NCI-H1417 treated with DMSO at 0.1 percent for 48 hours (cell line): ENCODE data around the gene GATAD1.
A peak's percentile ranks its signal among the peaks of the same experiment; 100 is the strongest.
"Not testable (repeated sequence)": the region's sequence is repeated elsewhere in the genome, so short reads cannot be mapped to it uniquely, and the experiment has no call there.

Experiments used
- DNase-seq: peaks from one replicate; lab custom pipeline; 2025; lab: John Stamatoyannopoulos, UW

Gene GATAD1

GRCh38 chr7:92447345-92448204 is at the start of gene GATAD1:
Gene GATAD1, plus strand, starts transcription at chr7:92447482. Its CDS starts 248 bp downstream, at chr7:92447730.
- DNase-seq = peak; percentile 66

- no peak for DNase-seq
Observed at GRCh38 chr7:92397542-92397941, 49.7 kb upstream of the GATAD1 start.

GRCh38 chr7:92400013-92400412 is 47.3 kb upstream of the GATAD1 start:
- no peak for DNase-seq

- DNase-seq = no peak
Observed at GRCh38 chr7:92402920-92403759, 44.1 kb upstream of the GATAD1 start.

- no peak for DNase-seq
Observed at GRCh38 chr7:92403760-92404074, 43.6 kb upstream of the GATAD1 start.

GRCh38 chr7:92404170-92404614 is 43.1 kb upstream of the GATAD1 start:
- no peak for DNase-seq

- no peak for DNase-seq
Observed at GRCh38 chr7:92409357-92409756, 37.9 kb upstream of the GATAD1 start.

- not testable (repeated sequence) for DNase-seq
Observed at GRCh38 chr7:92410162-92410561, 37.1 kb upstream of the GATAD1 start.

- DNase-seq = no peak
Observed at GRCh38 chr7:92412745-92413144, 34.5 kb upstream of the GATAD1 start.

GRCh38 chr7:92413550-92413949 is 33.7 kb upstream of the GATAD1 start:
- no peak for DNase-seq

GRCh38 chr7:92415225-92415624 is 32.1 kb upstream of the GATAD1 start:
- no peak for DNase-seq

- no peak for DNase-seq
Observed at GRCh38 chr7:92417913-92418312, 29.4 kb upstream of the GATAD1 start.

GRCh38 chr7:92421676-92422435 is 25.4 kb upstream of the GATAD1 start:
- DNase-seq = peak; percentile 66

GRCh38 chr7:92422926-92423325 is 24.4 kb upstream of the GATAD1 start:
- no peak for DNase-seq

- DNase-seq = no peak
Observed at GRCh38 chr7:92423710-92424131, 23.6 kb upstream of the GATAD1 start.

- DNase-seq = no peak
Observed at GRCh38 chr7:92425311-92425947, 21.9 kb upstream of the GATAD1 start.

GRCh38 chr7:92427193-92427592 is 20.1 kb upstream of the GATAD1 start:
- DNase-seq = no peak

- DNase-seq = no peak
Observed at GRCh38 chr7:92432299-92432946, 14.9 kb upstream of the GATAD1 start.

GRCh38 chr7:92433019-92433418 is 14.3 kb upstream of the GATAD1 start:
- no peak for DNase-seq

GRCh38 chr7:92435542-92435941 is 11.7 kb upstream of the GATAD1 start:
- no peak for DNase-seq
